Measurements from ENCODE around the gene TDRD5.

Gene TDRD5

GRCh38 chr1:179731643-179732042 is 140.0 kb downstream of the TDRD5 start:
- in situ Hi-C loops (cut with MboI; ENCODE audit: low sequenced_read_pairs) = no loop called here

Data from HL-60/S4 (cell line).